Suprapubic skin (tissue), 4 donors: ENCODE data around the gene RNLS.

Source experiments
- CTCF ChIP-seq, 2 donors: fragments of 200-600 bp in 1 of 2; fragments of 450-650 bp in 1 of 2; sonication (generic) in 1 of 2; IDR thresholded peaks; one replicate each; pipeline ENCODE4 v1.5.1; 2016 to 2019; ENCODE audit warnings: antibody characterized with exemption in 2 of 2, mild to moderate bottlenecking in 1 of 2, moderate library complexity in 1 of 2
- POLR2A ChIP-seq, 2 donors: fragments of 450-650 bp; IDR thresholded peaks; one replicate each; pipeline ENCODE4 v1.6.1; 2017; ENCODE audit warnings: antibody characterized with exemption in 2 of 2, mild to moderate bottlenecking in 2 of 2, moderate library complexity in 2 of 2
- POLR2AphosphoS5 ChIP-seq, 3 donors: sonication (generic); formaldehyde crosslinking; IDR thresholded peaks; one replicate each; pipeline ENCODE4 v1.6.1; 2017; ENCODE audit warnings: antibody characterized with exemption in 3 of 3

- TF ChIP-seq POLR2A (IDR thresholded peaks at IDR 0.05) (no peak), CTCF (IDR thresholded peaks at IDR 0.05) (no peak), POLR2AphosphoS5 (IDR thresholded peaks at IDR 0.05) (no peak)
These were observed 349.2 kb downstream of the RNLS start for GRCh38 chr10:88233870-88234269.
